Left hindlimb (tissue), 1 donor: Measurements from ENCODE around the gene SRPRA.
A peak's percentile ranks its signal among the peaks of the same experiment; 100 is the strongest.
"Not testable (repeated sequence)": the region's sequence is repeated elsewhere in the genome, so short reads cannot be mapped to it uniquely, and the experiment has no call there.

Source experiments
- DNase-seq: peaks from one replicate; pipeline ENCODE4 v3.0.0-alpha.2; 2018

Gene SRPRA

DNA sequence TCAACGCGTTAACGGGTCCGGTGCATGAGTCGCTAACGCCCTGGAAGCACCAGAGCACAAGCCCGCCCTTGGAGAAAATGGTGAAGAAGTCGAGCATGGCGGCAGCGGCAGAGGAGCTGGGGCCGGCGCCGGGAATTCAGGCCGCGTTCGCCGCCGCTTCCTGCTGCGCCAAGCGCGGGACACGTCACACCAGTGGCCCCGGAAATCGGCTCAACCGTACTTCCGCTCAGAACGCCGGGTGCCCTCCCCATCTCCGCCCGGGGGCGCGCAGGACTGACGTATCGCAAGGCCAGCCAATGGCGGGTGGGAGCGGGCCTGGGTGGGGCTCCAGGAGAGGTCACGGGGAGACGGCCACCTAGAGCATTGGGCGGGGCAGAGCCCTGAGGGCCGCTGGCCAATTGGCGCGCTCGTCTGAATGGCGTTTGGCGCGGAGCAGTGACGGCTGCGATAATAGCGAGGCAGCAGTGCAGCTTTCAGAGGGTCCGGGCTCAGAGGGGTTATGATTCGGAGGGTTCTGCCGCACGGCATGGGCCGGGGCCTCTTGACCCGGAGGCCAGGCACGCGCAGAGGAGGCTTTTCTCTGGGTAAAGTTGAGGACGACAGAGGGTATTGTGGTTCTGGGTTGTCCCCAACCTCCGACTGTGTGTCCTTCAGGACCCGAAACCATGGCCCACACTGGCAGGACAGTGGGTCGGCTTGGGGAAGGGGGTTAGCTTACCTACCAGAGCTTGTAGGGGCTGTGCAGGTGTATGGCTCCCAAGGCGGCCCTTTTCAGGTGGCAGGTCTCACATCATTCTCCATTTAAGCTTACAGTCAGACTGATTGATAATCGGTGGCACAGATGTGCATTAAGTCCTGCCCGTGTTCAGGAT lies at the start of gene SRPRA, which contains the start of gene FOXRED1:
TSS of gene SRPRA (minus strand) at position 188 of the 872 bp plus-strand sequence. CDS start at position 97, 91 bp downstream.
TSS of gene FOXRED1 (plus strand) at position 447 of the 872 bp plus-strand sequence. CDS start at position 500, 53 bp downstream.
- DNase-seq = peak; percentile 100

DNA sequence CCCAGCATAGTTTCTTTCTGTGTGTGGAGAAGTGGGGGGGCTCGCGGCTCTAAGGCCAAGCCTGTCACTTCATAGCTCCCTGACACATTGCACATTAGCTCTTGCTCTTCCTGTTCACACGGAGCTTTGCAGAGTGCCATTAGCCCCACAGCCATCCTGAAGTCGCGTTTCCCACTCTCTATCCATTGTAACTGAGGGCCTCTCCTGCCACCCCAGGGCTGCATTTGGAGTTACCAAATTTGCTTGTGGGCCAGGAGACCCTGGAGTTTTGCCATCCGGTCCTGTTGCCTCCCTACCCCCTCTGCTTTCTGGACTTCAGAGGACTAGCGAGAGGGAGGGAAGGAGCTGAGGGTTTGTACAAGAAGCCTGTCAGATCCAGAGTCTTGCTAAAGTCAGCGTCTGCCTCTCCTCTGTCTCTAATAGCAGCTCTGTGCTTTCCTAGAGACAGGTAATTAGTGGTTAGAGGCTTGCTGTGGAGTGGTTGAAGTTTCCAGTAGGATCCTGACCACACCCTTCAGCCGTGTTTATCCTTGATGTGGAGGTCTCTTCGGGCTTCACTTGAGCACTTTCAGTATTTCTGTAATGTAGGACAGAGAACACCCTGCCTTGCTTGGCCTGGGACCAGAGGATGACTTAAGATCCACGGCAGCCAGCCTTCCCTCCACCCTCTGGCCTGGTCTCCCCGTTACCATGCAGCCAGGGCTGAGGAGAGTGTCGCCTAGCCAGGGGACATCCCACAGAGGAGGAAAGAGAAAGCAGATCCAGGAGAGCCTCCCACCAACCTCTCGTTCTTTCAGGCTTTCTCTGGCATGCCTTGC lies 49.3 kb upstream of the SRPRA start:
- DNase-seq = no peak

DNA sequence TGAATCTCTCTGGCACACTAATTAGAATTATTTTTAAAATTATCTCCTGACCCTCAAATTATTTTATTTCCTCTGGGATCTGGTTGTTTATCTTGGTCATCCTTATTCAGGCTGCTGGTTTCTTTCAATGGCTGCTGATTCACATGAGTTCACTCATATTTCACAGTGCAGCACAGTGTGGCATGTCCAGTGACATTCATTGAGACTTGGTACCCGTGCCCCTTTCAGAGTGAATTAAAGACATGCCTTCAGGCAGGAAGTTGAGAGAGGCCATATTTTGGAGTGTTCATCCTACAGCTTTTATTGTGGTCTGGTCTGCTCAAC lies 48.7 kb upstream of the SRPRA start:
- DNase-seq = no peak

DNA sequence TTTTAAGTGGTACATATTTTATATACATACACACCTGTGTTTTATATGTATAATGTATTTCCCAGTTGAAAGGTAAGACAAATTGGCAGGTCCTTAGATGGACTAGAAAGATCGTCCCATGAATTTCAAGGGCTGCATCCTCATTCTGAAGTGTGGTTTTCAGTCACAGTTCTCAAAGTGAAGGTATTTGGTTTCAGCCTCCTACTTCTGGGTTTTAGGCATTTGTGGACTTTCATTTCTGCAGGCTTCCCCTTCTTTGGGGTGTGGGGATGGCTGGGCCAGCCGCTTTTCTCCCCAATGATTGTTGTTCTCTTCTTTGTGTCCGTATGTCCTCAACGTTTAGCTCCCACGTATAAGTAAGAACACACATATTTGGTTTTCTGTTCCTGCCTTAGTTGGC lies 45.1 kb upstream of the SRPRA start:
- DNase-seq = no peak

GRCh38 chr11:126312961-126313360 lies 44.3 kb upstream of the SRPRA start:
- DNase-seq = no peak

DNA sequence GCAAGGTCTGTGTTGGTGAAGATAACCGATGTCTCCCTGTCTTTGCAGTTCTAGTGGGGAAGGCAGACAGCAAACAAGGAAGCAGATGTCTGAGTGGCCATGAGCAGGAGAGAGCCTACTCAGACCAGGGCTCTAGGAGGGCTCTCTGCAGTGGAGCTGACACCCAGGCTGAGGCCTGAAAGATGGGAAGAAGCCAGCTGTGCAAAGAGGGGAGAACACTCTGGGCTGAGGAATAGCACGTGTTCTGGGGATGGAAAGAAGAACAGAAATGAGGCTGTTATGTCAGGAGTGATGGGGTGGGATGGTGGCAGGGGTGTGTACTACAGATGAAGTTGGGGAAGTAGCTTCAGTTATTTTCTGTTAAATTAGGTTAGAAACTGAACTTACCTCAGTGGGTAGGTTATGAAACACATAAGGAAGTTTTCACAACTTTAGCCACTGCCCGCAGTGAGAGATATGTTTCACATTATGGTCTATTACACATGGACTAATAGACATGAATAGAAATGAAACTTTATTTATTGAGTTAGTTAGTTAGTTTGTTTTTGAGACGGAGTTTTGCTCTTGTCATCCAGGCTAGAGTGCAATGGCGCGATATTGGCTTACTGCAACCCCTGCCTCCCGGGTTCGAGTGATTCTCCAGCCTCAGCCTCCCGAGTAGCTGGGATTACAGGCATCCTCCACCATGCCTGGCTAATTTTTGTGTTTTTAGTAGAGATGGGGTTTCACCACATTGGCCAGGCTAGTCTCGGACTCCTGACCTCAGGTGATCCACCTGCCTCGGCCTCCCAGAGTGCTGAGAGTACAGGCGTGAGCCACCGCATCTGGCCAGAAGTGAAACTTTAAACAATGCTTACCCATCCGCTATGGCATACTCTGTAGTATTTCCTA lies 43.0 kb upstream of the SRPRA start:
- no peak for DNase-seq

DNA sequence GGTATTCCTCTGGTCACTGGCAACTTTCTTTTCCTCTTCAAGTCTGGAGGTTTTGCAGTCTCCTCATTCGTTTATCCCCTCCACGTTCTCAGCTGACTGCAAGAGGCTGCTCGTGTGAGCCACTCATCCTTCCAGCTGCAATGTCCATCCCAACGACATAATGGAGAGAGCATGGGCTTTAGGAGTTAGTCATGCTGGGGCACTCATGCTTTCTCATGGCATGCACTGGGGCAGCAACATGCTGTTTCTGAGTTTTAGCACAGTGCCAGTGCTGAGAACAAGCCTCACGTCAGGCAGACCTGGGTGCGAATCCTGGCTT lies 42.3 kb upstream of the SRPRA start:
- DNase-seq = no peak

DNA sequence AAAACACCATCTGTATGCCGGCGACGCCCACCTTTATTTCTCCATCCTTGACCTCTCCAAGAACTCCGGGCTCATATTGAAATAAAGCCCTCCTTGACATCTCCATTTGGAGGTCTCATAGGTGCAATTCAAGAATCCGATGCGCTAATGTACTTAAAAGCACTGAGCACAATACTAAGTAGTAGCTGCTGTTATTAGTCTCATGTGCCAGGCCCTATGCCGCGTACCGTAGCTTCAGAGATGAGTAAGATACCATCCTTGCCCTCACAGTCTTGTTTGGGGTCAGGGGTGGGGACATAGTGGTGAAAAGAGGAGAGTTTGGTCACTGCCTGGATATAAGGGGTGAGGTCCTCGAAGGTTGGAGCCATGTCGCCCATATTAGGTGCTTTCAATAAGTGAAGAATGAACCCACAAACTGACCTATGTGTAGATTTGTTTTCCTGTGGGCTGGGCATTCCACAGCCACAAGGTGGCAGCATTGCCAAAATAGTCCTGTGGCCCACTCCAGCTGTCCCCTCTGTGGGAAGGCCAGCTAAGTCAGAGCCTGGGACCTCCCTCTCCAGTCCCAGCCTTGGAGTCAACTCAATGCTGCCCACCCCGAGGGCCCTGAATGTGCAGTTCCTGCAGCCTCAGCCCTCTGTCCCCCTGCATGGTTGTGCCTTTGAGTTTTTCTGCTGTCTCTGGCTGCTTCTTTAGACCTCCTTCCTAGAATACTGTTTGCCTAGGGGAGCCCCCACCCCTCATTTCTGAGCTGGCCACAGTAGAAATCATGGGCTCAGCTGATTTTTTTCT lies 41.7 kb upstream of the SRPRA start:
- DNase-seq = peak; percentile 84

DNA sequence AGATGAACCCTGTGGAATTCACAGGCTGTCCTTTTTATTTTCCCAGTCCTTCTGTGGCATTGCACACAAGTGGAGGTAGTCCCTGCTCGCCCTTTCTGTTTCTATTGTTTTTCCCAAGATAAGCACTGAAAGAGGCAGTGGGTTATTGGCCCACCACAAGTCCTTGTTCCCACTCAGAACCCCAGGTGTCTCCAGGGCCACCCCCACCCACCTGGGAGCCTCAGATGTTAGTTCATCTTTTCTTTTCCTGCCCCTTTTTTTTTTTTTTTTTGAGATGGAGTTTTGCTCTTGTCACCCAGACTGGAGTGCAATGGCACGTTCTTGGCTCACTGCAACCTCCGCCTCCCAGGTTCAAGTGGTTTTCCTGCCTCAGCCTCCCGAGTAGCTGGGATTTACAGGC lies 40.1 kb upstream of the SRPRA start:
- DNase-seq = not testable (repeated sequence)

- DNase-seq = peak; percentile 30
Observed at GRCh38 chr11:126308271-126308671, 39.6 kb upstream of the SRPRA start.

DNA sequence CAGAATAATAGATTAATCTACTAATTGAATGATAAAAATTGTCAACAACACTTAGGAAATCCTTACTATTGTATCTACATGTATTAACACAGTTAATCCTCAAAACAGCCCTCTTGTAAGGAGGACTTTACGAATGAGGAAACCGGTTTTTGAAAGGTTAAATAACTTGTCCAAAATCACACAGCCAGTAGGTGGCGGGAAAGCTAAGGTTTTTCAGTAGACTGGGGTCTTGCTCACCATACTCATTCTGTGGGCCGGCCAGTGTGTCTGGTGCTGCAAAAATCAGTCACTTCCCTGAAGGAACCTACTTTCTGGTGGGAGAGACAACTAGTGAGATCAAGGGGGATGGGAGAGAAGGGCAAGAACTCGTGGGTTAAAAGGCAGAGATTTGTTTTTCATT lies 39.0 kb upstream of the SRPRA start:
- DNase-seq = peak; percentile 42

DNA sequence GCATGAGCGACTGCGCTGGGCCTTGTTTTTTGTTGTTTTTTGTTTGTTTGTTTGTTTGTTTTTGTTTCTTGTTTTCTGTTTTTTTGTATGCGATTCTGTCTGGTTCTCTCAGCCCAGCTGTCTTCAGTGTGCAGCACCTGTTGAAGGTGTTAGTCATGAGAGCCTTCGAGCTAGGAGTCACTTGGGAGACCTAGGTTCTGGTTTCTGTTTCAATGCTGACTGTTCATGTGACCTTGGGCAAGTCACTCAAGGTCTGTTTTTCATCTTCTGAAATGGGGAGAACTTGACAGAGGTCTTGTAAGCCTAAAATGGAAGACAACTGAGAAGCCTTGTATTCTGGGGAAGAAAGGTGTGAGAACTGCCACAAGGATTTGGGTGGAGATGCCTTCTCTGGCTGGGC lies 37.0 kb upstream of the SRPRA start:
- DNase-seq = peak; percentile 10

- peak; percentile 11 for DNase-seq
Observed at GRCh38 chr11:126304457-126305075, 35.9 kb upstream of the SRPRA start.

- peak; percentile 95 for DNase-seq
Observed at GRCh38 chr11:126303623-126304456, 35.1 kb upstream of the SRPRA start, which contains the start of gene DCPS. TSS of gene DCPS (plus strand) at chr11:126304060. CDS start at chr11:126304081, 21 bp downstream.

- DNase-seq = no peak
Observed at GRCh38 chr11:126297004-126297403, 28.3 kb upstream of the SRPRA start.

GRCh38 chr11:126293726-126294125 lies 25.0 kb upstream of the SRPRA start:
- no peak for DNase-seq

GRCh38 chr11:126290887-126291286 lies 22.2 kb upstream of the SRPRA start:
- DNase-seq = no peak

DNA sequence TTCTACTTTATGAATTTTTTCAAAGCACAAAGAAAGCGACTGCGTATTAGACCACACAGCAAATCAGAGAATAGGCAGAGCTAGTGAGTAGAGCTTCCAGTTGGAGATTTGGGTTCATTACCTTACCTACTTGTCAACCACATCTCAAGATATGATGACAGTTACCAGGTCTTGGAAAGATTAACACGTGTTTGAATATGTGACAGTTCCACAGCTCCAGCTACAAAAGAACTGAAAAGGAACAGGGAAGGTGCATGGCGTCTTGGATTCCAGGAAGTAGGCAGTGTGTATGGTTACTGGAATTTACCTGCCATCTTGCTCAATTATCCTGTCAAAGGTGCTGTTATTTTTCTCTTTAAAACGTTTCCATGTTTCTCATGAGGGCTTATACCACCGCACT lies 19.5 kb upstream of the SRPRA start:
- DNase-seq = no peak

DNA sequence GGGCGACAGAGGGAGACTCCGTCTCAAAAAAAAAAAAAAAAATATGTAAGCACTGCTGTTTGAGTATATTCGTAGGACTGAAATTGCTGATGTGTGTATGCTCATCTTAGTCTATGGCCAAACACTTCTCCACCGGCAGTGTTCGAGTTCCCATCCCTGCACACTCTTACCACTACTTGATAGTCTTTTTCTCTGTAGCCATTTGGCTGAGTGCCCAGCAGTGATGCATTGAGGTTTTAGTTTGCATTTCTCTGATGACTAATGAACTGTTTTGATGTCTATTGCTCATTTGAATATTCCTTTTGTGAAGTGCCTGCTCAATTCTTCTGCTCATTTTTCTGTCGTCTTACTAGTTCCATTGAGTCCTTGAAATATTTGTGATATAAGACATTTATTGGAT lies 16.1 kb upstream of the SRPRA start:
- DNase-seq = no peak

DNA sequence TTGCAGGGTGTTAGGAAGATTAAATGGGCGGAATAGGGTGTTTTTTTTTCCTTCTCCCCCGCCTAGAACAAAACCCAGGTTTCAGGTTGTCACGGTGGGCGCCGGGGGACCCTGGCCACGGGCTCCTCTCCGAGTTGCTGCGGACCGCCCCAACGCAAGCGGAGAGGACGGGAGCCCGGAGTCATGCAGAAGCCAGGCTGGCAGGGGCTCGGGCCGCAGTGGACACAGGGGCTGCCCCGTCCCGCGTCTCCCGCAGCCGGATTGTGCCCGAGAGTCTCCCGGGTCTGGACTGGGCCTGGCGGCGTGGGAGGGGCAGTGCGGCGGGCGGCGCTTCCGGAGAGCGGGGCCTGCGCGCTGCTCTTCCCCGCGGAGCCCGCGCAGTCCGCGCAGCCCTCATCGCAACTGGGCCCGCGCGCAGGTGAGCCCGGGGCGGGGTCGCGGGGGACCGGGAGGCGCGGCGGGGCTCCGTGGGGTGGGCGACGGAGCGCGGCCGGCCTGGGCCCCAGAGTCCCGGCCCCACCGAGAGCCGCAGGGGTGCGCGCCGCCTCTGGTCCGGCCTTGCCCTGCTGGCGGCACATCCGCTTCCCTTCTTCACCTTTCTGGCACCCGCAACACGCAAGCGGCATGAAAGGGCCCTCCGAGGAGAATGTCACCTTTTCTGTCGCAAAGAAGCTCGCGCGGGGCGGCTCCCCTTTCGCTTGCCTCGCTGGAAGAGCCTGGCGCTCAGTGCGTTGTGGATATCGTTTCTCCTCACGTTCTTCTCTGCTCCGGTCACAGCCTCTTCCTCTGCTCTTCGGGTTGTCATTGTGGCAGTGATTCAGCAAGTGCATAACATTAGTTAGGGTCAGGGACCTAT lies 14.3 kb upstream of the SRPRA start, which contains the start of gene TIRAP:
TSS of gene TIRAP (plus strand) at position 358 of the 856 bp plus-strand sequence. CDS start 7,802 bp downstream, outside the sequence.
- DNase-seq = peak; percentile 79
